Measurements from ENCODE around the gene PBX3.
A peak's percentile ranks its signal among the peaks of the same experiment; 100 is the strongest.
"Not testable (repeated sequence)": the region's sequence is repeated elsewhere in the genome, so short reads cannot be mapped to it uniquely, and the experiment has no call there.

Gene PBX3

GRCh38 chr9:125749287-125749935 lies 2.2 kb downstream of the PBX3 start:
- DNase-seq, result no peak

- no peak for DNase-seq
Measured at GRCh38 chr9:125749951-125750626, 2.9 kb downstream of the PBX3 start.

DNA sequence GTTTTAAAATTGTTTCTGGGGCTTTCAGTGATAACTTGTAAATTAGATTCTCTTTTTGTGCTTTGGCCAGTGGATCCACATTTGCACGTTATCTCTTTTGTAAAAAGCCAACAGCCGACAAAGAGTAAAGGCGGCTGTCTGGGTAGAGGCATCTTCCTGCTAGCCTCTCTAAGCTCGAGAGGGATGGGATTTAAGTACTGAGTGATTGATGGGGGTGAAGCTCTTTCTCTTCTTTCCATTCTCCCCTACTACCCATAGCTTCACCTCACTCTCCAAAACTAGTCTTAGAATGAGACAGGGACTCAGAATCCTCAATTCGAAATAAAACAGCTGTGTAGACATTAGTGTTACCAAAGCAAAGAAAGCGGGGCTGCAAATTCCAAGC lies 3.4 kb downstream of the PBX3 start:
- no peak for DNase-seq

GRCh38 chr9:125752070-125752628 lies 5.0 kb downstream of the PBX3 start:
- DNase-seq, result no peak

DNA sequence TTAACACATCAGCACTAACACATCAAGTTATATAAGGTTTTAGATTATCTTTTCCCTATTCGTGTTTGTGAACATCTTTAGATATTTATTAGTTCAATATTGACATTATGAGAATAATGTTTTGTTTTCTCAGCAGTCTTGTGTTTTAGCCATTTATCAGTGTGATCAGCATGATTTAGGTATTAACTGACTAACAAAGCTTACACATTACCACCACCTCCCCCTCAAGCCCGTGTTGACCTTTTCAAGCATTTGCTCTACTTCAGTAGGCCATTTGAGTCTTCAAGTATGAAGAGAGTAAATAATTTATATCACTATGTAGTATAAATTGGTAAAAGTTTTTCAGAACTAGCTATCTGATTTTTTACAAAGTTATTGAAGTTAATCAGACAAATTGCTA lies 6.9 kb downstream of the PBX3 start:
- DNase-seq, result no peak

DNA sequence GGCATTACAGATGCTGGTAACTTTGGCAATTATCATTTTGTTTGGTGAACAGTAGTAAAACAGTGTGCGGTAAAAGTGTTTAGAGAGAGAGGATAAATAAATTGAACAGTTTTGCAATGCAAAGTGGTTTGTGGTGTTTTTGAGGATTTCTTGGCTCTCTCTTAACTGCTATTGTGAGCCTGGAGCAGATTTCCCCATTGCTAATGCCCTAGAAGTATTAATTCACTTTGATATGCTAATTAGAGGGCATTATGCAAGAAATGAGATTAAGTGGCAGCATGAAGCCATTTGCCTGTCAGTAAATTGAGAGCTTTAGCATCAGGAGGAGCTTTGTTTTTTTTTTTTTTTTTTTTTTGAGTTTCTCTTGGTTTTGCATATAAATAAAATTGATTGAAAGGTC lies 8.2 kb downstream of the PBX3 start:
- no peak for DNase-seq

DNA sequence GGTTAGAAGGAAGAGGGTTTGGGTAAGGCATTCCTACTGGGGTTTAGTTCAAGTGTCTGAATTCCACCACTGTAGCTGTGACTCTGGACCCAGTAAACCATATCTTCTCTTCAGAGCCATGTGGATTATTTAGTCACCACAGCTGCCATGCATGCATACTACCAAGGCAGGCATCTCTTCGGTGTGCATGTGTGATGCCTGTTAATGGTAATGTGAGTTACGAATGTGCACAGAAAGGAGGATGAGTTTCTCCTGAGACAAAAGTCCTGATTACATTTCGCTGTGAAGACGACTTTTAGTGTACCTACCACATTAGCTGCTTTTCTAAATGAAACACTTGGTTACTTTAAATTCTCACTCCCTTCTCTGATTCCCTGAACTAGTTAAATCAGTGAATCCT lies 9.3 kb downstream of the PBX3 start:
- no peak for DNase-seq

- DNase-seq, result no peak
Measured at GRCh38 chr9:125757834-125758233, 10.7 kb downstream of the PBX3 start.

DNA sequence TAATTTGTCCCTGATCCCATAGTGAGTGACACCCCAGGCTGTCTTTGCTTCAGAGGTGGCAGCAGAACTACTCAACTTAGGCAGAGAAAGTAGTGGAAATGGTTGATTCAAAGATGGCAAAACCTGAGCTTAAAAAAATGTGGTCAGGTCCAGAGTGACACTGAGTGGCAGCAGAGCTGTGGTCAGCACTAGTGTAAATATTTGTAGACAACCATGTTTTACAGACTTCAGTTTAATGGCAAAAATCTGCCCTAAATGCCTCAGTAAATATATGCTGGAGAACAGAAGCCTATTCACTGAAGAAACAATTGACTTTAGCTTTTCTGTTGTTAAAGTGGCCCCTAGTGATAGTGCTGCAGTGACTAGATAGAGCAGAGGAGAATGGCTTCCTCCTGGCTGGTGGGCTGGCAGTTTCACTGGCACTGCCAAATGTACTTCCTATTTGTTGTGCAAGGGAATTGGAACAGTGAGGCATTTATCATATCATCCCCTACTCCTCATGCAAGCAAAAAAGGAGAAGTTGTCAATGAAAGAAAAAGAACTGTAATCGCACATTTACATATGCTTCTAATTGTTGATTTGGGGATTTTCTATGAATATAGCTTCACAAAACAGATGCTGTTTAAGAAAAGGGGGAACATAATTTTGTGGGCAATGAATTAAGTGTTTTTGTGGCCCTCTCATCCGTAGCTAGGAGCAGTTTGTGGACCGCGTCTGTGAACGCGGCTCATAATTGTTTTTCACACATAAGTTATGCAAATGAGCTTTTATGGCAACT lies 12.0 kb downstream of the PBX3 start:
- no peak for DNase-seq

DNA sequence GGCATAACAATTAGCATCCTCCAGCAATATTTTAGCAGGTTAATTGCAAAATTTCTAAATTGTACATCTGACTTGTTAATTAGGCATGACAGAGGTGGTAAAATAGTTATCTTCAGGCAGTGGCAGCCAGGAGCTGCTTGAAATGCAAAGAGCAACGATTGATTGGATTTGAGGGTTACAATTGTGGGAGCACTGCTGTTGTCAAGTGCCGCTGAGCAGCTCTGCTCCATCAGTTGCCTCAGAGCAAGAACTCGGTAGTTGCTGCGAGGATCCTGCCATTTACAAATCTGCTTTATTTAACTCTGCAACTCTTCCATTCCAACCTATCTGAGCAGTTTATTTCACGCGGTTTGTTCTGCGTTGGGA lies 12.6 kb downstream of the PBX3 start:
- no peak for DNase-seq

DNA sequence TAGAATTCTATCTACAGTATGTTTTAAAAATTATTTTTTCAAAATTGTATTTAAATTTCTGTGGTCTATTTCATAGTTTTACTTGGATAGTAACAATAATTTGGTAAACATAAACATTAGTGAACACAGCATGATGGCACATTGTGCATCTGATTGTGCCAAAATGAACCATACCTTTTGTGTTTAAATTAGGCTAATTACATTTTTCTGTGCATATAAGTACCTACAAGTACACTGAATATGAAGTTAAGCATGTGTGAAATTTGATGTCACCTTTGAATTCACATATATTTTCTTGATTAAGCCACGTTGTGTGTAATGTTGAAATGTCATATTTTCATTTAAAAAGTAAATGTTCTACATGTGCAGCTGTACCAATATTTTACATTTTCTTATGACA lies 13.4 kb downstream of the PBX3 start:
- no peak for DNase-seq

- no peak for DNase-seq
Measured at GRCh38 chr9:125761676-125762450, 14.7 kb downstream of the PBX3 start.

DNA sequence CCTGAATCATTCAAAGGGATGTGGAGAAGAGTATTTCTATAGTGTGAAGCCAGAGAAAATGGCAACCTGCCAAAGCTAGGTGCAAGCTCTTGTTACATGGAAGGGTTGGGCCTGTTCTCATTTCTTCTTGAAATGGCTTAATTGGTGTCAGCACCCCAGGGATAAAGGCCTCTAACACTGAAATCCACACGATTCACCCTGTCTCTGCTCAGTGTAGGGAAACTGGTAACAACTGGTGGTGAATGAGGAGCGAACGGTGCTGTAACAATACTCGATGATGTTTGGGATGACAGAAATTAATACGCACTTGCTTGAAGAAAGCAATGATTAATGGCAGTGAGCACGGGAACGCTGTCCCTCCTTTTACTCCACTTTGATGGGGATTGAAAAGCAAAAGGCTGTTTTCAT lies 16.2 kb downstream of the PBX3 start:
- DNase-seq, result peak; percentile 94

GRCh38 chr9:125764198-125764597 lies 17.0 kb downstream of the PBX3 start:
- DNase-seq, result no peak

GRCh38 chr9:125766468-125767221 lies 19.5 kb downstream of the PBX3 start:
- no peak for DNase-seq

DNA sequence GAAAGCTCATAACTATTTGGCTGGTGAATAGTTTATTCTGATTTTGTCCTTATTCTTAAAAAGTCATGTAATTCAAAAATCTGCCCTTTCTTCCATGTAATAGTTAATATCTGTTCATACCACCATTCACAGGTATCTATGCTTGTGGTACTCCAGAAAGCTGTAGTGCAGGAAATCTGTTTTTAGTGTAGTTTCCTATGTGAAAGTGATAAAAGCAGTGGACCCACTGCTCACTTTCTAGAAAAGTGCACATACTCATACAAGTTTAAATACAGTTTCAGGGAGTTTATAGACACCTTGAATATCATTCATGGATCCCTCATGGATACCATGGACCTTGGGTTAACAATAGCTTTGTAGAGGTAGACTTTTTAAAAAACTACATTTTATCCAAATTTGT lies 20.2 kb downstream of the PBX3 start:
- no peak for DNase-seq

DNA sequence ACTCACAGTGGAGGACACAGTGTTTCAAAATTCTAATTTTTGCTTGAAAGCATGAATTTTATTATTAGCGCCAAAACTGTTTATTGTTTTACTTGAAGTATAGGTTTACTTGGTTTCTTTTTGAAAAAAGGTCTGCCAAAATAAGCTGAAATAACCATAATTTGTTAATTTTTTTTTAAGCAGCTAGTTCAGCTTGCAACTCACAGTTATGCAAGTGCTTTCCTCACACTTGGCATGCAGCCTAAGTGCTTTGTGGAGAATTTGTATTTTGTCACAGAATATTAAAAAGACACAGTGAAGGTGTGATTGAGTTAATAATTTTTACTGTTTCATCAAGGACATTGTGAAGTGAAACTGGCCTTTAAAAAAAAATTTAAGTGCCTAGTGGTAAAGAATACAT lies 21.6 kb downstream of the PBX3 start:
- no peak for DNase-seq

GRCh38 chr9:125771037-125771436 lies 23.9 kb downstream of the PBX3 start:
- DNase-seq, result no peak

- no peak for DNase-seq
Measured at GRCh38 chr9:125772740-125773139, 25.6 kb downstream of the PBX3 start.

DNA sequence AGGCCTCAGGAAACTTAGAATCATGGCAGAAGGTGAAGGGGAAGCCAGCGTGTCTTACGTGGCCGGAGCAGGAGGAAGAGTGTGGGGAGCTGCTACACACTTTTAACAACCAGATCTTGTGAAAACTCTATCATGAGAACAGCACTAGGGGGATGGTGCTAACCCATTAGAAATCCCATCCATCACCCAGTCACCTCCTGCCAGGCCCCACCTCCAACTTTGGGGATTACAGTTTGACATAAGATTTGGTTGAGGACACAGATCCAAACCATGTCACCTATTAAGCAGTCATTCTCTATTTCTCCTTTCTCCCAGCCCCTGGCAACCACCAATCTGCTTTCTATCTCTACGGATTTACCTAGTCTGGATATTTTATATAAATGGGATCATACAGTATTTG lies 26.9 kb downstream of the PBX3 start:
- DNase-seq, result no peak

DNA sequence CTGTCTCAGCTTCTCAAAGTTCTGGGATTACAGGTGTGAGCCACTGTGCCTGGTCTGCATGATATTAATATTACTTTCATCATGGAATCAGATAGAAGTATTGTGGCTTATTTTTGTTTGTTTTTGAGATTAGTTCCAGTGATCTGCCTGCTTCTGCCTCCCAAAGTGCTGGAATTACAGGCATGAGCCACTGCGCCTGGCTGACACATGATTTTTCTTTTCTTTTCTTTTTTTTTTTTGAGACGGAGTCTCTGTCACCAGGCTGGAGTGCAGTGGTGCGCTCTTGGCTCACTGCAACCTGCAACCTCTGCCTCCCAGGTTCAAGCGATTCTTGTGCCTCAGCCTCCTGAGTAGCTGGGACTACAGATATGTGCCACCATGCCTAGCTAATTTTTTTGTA lies 29.6 kb downstream of the PBX3 start:
- DNase-seq, result not testable (repeated sequence)

- not testable (repeated sequence) for DNase-seq
Measured at GRCh38 chr9:125778538-125779219, 31.5 kb downstream of the PBX3 start.
